NK-92 (cell line): ENCODE results near the gene RTN4RL1.

Experiments
- DNase-seq: peaks from one replicate; lab custom pipeline; 2025; ENCODE audit not compliant: unreplicated experiment; lab: John Stamatoyannopoulos, UW

RTN4RL1 gene

GRCh38 chr17:1928976-1929375 lies 96.2 kb downstream of the RTN4RL1 start:
- DNase-seq: no peak

GRCh38 chr17:1920948-1921351 lies 104.2 kb downstream of the RTN4RL1 start:
- no peak for DNase-seq

- DNase-seq: no peak
These were observed 105.9 kb downstream of the RTN4RL1 start for GRCh38 chr17:1919201-1919600.

GRCh38 chr17:1918346-1919162 lies 106.6 kb downstream of the RTN4RL1 start:
- DNase-seq: no peak

GRCh38 chr17:1916963-1917715 lies 108.0 kb downstream of the RTN4RL1 start:
- no peak for DNase-seq

- no peak for DNase-seq
These were observed 108.8 kb downstream of the RTN4RL1 start for GRCh38 chr17:1916316-1916715.

GRCh38 chr17:1915889-1916288 lies 109.2 kb downstream of the RTN4RL1 start:
- no peak for DNase-seq

- no peak for DNase-seq
These were observed 110.5 kb downstream of the RTN4RL1 start for GRCh38 chr17:1914661-1915083.

- no peak for DNase-seq
These were observed 111.4 kb downstream of the RTN4RL1 start for GRCh38 chr17:1913702-1914101.

GRCh38 chr17:1912146-1912545 lies 113.0 kb downstream of the RTN4RL1 start:
- DNase-seq: no peak

- no peak for DNase-seq
These were observed 115.1 kb downstream of the RTN4RL1 start for GRCh38 chr17:1909985-1910384.

GRCh38 chr17:1908699-1909309 lies 116.3 kb downstream of the RTN4RL1 start:
- DNase-seq: no peak

- DNase-seq: no peak
These were observed 117.0 kb downstream of the RTN4RL1 start for GRCh38 chr17:1907909-1908698.

- no peak for DNase-seq
These were observed 117.9 kb downstream of the RTN4RL1 start for GRCh38 chr17:1907216-1907631.

GRCh38 chr17:1906662-1907101 lies 118.5 kb downstream of the RTN4RL1 start:
- DNase-seq: no peak

GRCh38 chr17:1905190-1905913 lies 119.8 kb downstream of the RTN4RL1 start:
- DNase-seq: no peak

- no peak for DNase-seq
These were observed 120.6 kb downstream of the RTN4RL1 start for GRCh38 chr17:1904273-1905182.

GRCh38 chr17:1899403-1900000 lies 125.6 kb downstream of the RTN4RL1 start:
- no peak for DNase-seq

GRCh38 chr17:1898872-1899271 lies 126.3 kb downstream of the RTN4RL1 start:
- DNase-seq: no peak
